Right lobe of liver (tissue), 6 donors: ENCODE results near the gene SGCE. TPM values are rescaled to one million over a fixed set of nuclear protein-coding genes. Genes with fewer than 3 reads are reported as not detected.
A peak's percentile ranks its signal among the peaks of the same experiment; 100 is the strongest.

ENCODE experiments used
- ATAC-seq, 4 donors: fragments of 200-7000 bp; cut with Tn5 transposase; one replicate each; pipeline ENCODE4 v1.9.1; 2020; ENCODE audit warnings: mild to moderate bottlenecking in 4 of 4, moderate library complexity in 4 of 4
- DNase-seq, 3 donors: peaks; one replicate each; pipeline ENCODE4 v3.0.0-alpha.2; 2020
- H3K27ac ChIP-seq, 3 donors: fragments of 200-600 bp; one replicate each; pipeline ENCODE4 v1.8.0; 2022
- H3K27me3 ChIP-seq, 2 donors: fragments of 200-600 bp; one replicate each; pipeline ENCODE4 v1.8.0; 2022
- H3K36me3 ChIP-seq, 4 donors: fragments of 200-600 bp; sonication (generic) in 1 of 4; one replicate each; pipeline versions ENCODE4 v1.5.1 to v1.8.0; 2017 to 2022; ENCODE audit warnings: control low read depth in 1 of 4
- H3K4me1 ChIP-seq, 4 donors: fragments of 200-600 bp; sonication (generic) in 1 of 4; one replicate each; pipeline versions ENCODE4 v1.5.1 to v1.8.0; 2017 to 2022; ENCODE audit warnings: control low read depth in 1 of 4
- H3K4me3 ChIP-seq, 3 donors: fragments of 200-600 bp; one replicate each; pipeline ENCODE4 v1.8.0; 2022
- H3K9me3 ChIP-seq, 4 donors: fragments of 200-600 bp; sonication (generic) in 1 of 4; one replicate each; pipeline versions ENCODE4 v1.5.1 to v1.8.0; 2017 to 2022; ENCODE audit warnings: control low read depth in 1 of 4
- POLR2A ChIP-seq: fragments of 450-650 bp; IDR thresholded peaks from one replicate; pipeline ENCODE4 v1.6.1; 2017; ENCODE audit warnings: antibody characterized with exemption, mild to moderate bottlenecking
- WGBS: methylation state at CpG from one replicate; pipeline ENCODE4 v1.1.6; 2018; ENCODE audit warnings: low coverage, low lambda C conversion rate; ENCODE audit not compliant: insufficient coverage; ENCODE audit errors: missing lambda C conversion rate; 5-methylcytosine and 5-hydroxymethylcytosine counted together
- intact Hi-C, 2 donors: fragments of 100-400 bp; cut with DNase I; formaldehyde crosslinking; loops; one replicate each; pipeline versions ENCODE4 v1.11.2 to v1.14.1; 2022
- total RNA-seq, 6 experiments: library from RNA; depleted of rRNA in 2 of 6; stranded (reverse); fragments of >200 nt in 2 of 6; fragmentation: NEBNext Ultra II Directional in 3 of 6; extraction: Animal tissue kit (Norgen Biotek cat#: 25700) in 3 of 6; gene quantifications; one replicate each; pipeline versions ENCODE4 v1.1.0 to v1.2.4, GENCODE V29; 2016 to 2023
- TF ChIP-seq, protein P1 (sequence below), 4 donors: fragments of 200-600 bp in 3 of 4; fragments of 450-650 bp in 1 of 4; IDR thresholded peaks; one replicate each; pipeline versions ENCODE4 v1.5.1 to v1.8.0; 2016 to 2022; ENCODE audit warnings: antibody characterized with exemption in 4 of 4, mild to moderate bottlenecking in 2 of 4
- donor health status: DM: no; HTN: yes; CAD: no.
- donor health status: DM: no; HTN: no; CAD: no.
- donor health status: DM: no; HTN: no; CAD: no.
- donor health status: DM: no; HTN: yes; CAD: no.
- donor health status: DM: no; HTN: yes; CAD: no.

SGCE gene
- total RNA-seq, 6 experiments from 2014 or later = 4.2 to 17.8 (median 14.8) TPM

- Histone ChIP-seq H3K27ac (no peak overlapping the region), H3K4me1 (peaks cover 0 to 8% (median 0%) of the 10 kb centered on the region in 4 donors), H3K36me3 (no peaks in the 10 kb centered on the region), H3K4me3 (no peak overlapping the region), H3K9me3 (no peaks in the 10 kb centered on the region), H3K27me3 (no peaks in the 10 kb centered on the region)
- no peak for TF ChIP-seq POLR2A
- TF ChIP-seq, protein P1, sequence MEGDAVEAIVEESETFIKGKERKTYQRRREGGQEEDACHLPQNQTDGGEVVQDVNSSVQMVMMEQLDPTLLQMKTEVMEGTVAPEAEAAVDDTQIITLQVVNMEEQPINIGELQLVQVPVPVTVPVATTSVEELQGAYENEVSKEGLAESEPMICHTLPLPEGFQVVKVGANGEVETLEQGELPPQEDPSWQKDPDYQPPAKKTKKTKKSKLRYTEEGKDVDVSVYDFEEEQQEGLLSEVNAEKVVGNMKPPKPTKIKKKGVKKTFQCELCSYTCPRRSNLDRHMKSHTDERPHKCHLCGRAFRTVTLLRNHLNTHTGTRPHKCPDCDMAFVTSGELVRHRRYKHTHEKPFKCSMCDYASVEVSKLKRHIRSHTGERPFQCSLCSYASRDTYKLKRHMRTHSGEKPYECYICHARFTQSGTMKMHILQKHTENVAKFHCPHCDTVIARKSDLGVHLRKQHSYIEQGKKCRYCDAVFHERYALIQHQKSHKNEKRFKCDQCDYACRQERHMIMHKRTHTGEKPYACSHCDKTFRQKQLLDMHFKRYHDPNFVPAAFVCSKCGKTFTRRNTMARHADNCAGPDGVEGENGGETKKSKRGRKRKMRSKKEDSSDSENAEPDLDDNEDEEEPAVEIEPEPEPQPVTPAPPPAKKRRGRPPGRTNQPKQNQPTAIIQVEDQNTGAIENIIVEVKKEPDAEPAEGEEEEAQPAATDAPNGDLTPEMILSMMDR (IDR thresholded peaks at IDR 0.05) = no peak
- intact Hi-C loops = no loop called here
- ATAC-seq (no peak), DNase-seq (no peak)
These were observed 20.2 kb downstream of the SGCE start for GRCh38 chr7:94635687-94636086.

DNA sequence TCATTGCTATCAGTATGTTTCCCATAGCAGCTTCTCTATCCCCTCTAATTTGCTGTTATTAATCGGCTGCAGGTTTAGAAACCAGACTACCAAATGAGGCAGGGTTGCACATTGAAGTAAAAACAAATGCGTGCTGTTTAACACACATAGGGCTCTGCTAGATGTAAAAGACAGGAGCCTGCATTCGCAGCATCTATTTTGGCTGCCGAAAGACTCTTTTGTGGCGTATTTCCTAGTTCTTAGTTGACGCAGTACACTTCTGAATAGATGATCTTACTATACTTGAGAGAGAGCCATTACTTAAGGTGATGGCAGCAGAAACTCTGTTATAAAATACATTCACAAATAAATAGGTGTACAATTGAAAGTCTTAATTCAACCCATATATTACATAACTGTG lies 21.4 kb downstream of the SGCE start:
- Histone ChIP-seq H3K36me3 (no peaks in the 10 kb centered on the region), H3K27me3 (no peaks in the 10 kb centered on the region), H3K9me3 (no peaks in the 10 kb centered on the region), H3K4me3 (no peak overlapping the region), H3K27ac (no peak overlapping the region), H3K4me1 (peaks cover 0 to 8% (median 0%) of the 10 kb centered on the region in 4 donors)
- ATAC-seq (no peak), DNase-seq (no peak)
- intact Hi-C loops = no loop called here
- 89% methylated on average over 6 of the region's 6 CpGs for WGBS
- TF ChIP-seq POLR2A = no peak
- TF ChIP-seq, protein P1 (IDR thresholded peaks at IDR 0.05) = no peak

- Histone ChIP-seq H3K27ac (no peak overlapping the region), H3K4me1 (peaks cover 0 to 8% (median 0%) of the 10 kb centered on the region in 4 donors), H3K9me3 (no peaks in the 10 kb centered on the region), H3K36me3 (no peaks in the 10 kb centered on the region), H3K27me3 (no peaks in the 10 kb centered on the region), H3K4me3 (no peak overlapping the region)
- intact Hi-C loops = no loop called here
- no peak for DNase-seq
- WGBS = 100% methylated on average over 2 of the region's 2 CpGs
- no peak for ATAC-seq
- TF ChIP-seq POLR2A = no peak
- TF ChIP-seq, protein P1 (IDR thresholded peaks at IDR 0.05) = no peak
These were observed 22.2 kb downstream of the SGCE start for GRCh38 chr7:94633687-94634086.

DNA sequence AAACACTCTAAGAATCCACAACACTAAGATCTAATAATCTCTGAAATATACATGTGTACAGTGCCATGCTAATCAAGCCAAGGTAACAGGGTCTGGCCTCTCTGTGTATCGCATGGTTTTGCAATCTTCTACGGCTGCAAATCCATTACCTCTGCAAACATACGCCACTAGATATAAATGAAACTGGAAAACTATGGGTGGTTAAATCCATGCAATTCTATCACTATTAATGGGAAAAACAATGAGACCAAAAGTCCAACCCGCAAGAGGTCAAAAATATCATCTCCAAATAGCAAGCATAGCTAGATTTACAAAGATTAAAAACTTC lies 23.0 kb downstream of the SGCE start:
- Histone ChIP-seq H3K4me3 (no peak overlapping the region), H3K4me1 (peaks cover 0 to 8% (median 0%) of the 10 kb centered on the region in 4 donors), H3K27ac (no peak overlapping the region), H3K9me3 (no peaks in the 10 kb centered on the region), H3K27me3 (no peaks in the 10 kb centered on the region), H3K36me3 (no peaks in the 10 kb centered on the region)
- ATAC-seq = peak; percentile 31 to 68 (median 56)
- no peak for DNase-seq
- intact Hi-C loops = no loop called here
- TF ChIP-seq, protein P1 (IDR thresholded peaks at IDR 0.05) = no peak
- TF ChIP-seq POLR2A = no peak
- WGBS = 42% methylated on average over 4 of the region's 4 CpGs
